H9 (cell line): ENCODE measurements around the gene TNFSF13B. TPM values are rescaled to one million over a fixed set of nuclear protein-coding genes. Genes with fewer than 3 reads are reported as not detected.

Experiments
- DNase-seq: peaks from one replicate; pipeline ENCODE4 v3.0.0-alpha.2; 2017
- H2AFZ ChIP-seq: one replicate; pipeline ENCODE4 v1.6.1; 2013; ENCODE audit warnings: mild to moderate bottlenecking, low read length, control low read depth, moderate library complexity
- H2AK5ac ChIP-seq: 2 replicates; pipeline ENCODE4 v1.6.1; 2013; ENCODE audit warnings: low read length, control low read depth, mixed read lengths; ENCODE audit not compliant: insufficient read length
- H2BK120ac ChIP-seq: one replicate; pipeline ENCODE4 v1.6.1; 2013; ENCODE audit warnings: low read depth, mild to moderate bottlenecking, low read length, control low read depth, inconsistent platforms; ENCODE audit not compliant: poor library complexity, severe bottlenecking
- H2BK12ac ChIP-seq: 2 replicates; pipeline ENCODE4 v1.6.1; 2013; ENCODE audit warnings: low read length, control low read depth, mixed read lengths, low read depth; ENCODE audit not compliant: insufficient read length
- H2BK15ac ChIP-seq: 2 replicates; pipeline ENCODE4 v1.6.1; 2013; ENCODE audit warnings: low read depth, low read length, control low read depth
- H2BK20ac ChIP-seq: one replicate; pipeline ENCODE4 v1.6.1; 2013; ENCODE audit warnings: low read depth, mild to moderate bottlenecking, low read length, control low read depth, inconsistent platforms; ENCODE audit not compliant: poor library complexity, severe bottlenecking
- H2BK5ac ChIP-seq: 2 replicates; pipeline ENCODE4 v1.6.1; 2013; ENCODE audit warnings: low read length, control low read depth, mixed read lengths; ENCODE audit not compliant: insufficient read length
- H3K14ac ChIP-seq: 2 replicates; pipeline ENCODE4 v1.6.1; 2013; ENCODE audit warnings: low read length, control low read depth; ENCODE audit not compliant: insufficient read depth
- H3K18ac ChIP-seq: 2 replicates; pipeline ENCODE4 v1.6.1; 2013; ENCODE audit warnings: low read depth, mild to moderate bottlenecking, mixed read lengths, low read length, control low read depth; ENCODE audit not compliant: insufficient read length
- H3K23ac ChIP-seq: 2 replicates; pipeline ENCODE4 v1.6.1; 2013; ENCODE audit warnings: low read length, control low read depth, mixed read lengths, low read depth; ENCODE audit not compliant: insufficient read length
- H3K23me2 ChIP-seq: 2 replicates; pipeline ENCODE4 v1.6.1; 2013; ENCODE audit warnings: low read depth, mild to moderate bottlenecking, mixed read lengths, low read length, control low read depth; ENCODE audit not compliant: insufficient read length, poor library complexity, severe bottlenecking
- H3K27ac ChIP-seq: 2 replicates; pipeline ENCODE4 v1.5.1; 2013; ENCODE audit warnings: low read length, control low read depth, mixed read lengths, low read depth; ENCODE audit not compliant: insufficient read length
- H3K27me3 ChIP-seq: 2 replicates; pipeline ENCODE4 v1.6.1; 2013; ENCODE audit warnings: low read length, control low read depth, inconsistent platforms; ENCODE audit not compliant: insufficient read depth
- H3K4ac ChIP-seq: 2 replicates; pipeline ENCODE4 v1.6.1; 2013; ENCODE audit warnings: low read depth, mild to moderate bottlenecking, control low read depth, inconsistent platforms, low read length, moderate library complexity
- H3K4me1 ChIP-seq: 2 replicates; pipeline ENCODE4 v1.6.1; 2013; ENCODE audit warnings: low read length, control low read depth, inconsistent platforms; ENCODE audit not compliant: insufficient read depth
- H3K4me2 ChIP-seq: 2 replicates; pipeline ENCODE4 v1.6.1; 2013; ENCODE audit warnings: low read length, control low read depth, mixed read lengths; ENCODE audit not compliant: insufficient read length, insufficient read depth
- H3K56ac ChIP-seq: 2 replicates; pipeline ENCODE4 v1.6.1; 2013; ENCODE audit warnings: low read depth, mild to moderate bottlenecking, mixed read lengths, low read length, control low read depth; ENCODE audit not compliant: insufficient read length
- H3K79me1 ChIP-seq: 2 replicates; pipeline ENCODE4 v1.6.1; 2013; ENCODE audit warnings: low read depth, mild to moderate bottlenecking, moderate library complexity, low read length, control low read depth, inconsistent platforms; ENCODE audit not compliant: insufficient read depth, poor library complexity, severe bottlenecking
- H3K79me2 ChIP-seq: 2 replicates; pipeline ENCODE4 v1.6.1; 2013; ENCODE audit warnings: low read length, control low read depth, inconsistent platforms; ENCODE audit not compliant: insufficient read depth
- H3K9ac ChIP-seq: 2 replicates; pipeline ENCODE4 v1.6.1; 2013; ENCODE audit warnings: low read length, control low read depth, mixed read lengths; ENCODE audit not compliant: insufficient read length; ENCODE audit errors: extremely low read depth
- H3K9me3 ChIP-seq: one replicate; pipeline ENCODE4 v1.6.1; 2013; ENCODE audit warnings: low read depth, low read length, inconsistent platforms; ENCODE audit not compliant: control insufficient read depth
- H3T11ph ChIP-seq: one replicate; pipeline ENCODE4 v1.6.1; 2013; ENCODE audit warnings: mild to moderate bottlenecking, low read length, control low read depth, inconsistent platforms
- H4K20me1 ChIP-seq: one replicate; pipeline ENCODE4 v1.6.1; 2013; ENCODE audit not compliant: control insufficient read depth, insufficient read length, insufficient read depth
- H4K5ac ChIP-seq: 2 replicates; pipeline ENCODE4 v1.6.1; 2013; ENCODE audit warnings: low read depth, mild to moderate bottlenecking, mixed read lengths, low read length, control low read depth; ENCODE audit not compliant: insufficient read length
- H4K8ac ChIP-seq: replicated peaks from 2 replicates; pipeline ENCODE4 v1.6.1; 2013; ENCODE audit warnings: low read length, control low read depth, mixed read lengths, low read depth; ENCODE audit not compliant: insufficient read length
- H4K91ac ChIP-seq: 2 replicates; pipeline ENCODE4 v1.6.1; 2013; ENCODE audit warnings: low read depth, mild to moderate bottlenecking, moderate library complexity, mixed read lengths, low read length, control low read depth; ENCODE audit not compliant: insufficient read length
- H3K27ac Mint-ChIP-seq, 3 experiments: 2 replicates in 2 of 3; 3 replicates in 1 of 3; pipeline ENCODE4 v1.8.0; 2020 to 2021; ENCODE audit warnings: mixed read lengths in 3 of 3, mild to moderate bottlenecking in 1 of 3, moderate library complexity in 1 of 3
- H3K27me3 Mint-ChIP-seq: 2 replicates; pipeline ENCODE4 v1.8.0; 2021; ENCODE audit warnings: low read depth, mild to moderate bottlenecking, moderate library complexity, mixed read lengths
- H3K36me3 Mint-ChIP-seq, 3 experiments: 2 replicates in 2 of 3; 3 replicates in 1 of 3; pipeline ENCODE4 v1.8.0; 2020 to 2021; ENCODE audit warnings: low read depth in 3 of 3, mixed read lengths in 3 of 3; ENCODE audit not compliant: insufficient read depth in 1 of 3
- H3K4me1 Mint-ChIP-seq, 2 experiments: 2 replicates each; pipeline ENCODE4 v1.8.0; 2020; ENCODE audit warnings: mixed read lengths in 2 of 2
- H3K4me3 Mint-ChIP-seq, 2 experiments: 2 replicates in 1 of 2; 3 replicates in 1 of 2; pipeline ENCODE4 v1.8.0; 2020 to 2021; ENCODE audit warnings: mild to moderate bottlenecking in 2 of 2, mixed read lengths in 2 of 2, moderate library complexity in 1 of 2
- H3K9me3 Mint-ChIP-seq, 2 experiments: 2 replicates in 1 of 2; 3 replicates in 1 of 2; pipeline ENCODE4 v1.8.0; 2020; ENCODE audit warnings: mild to moderate bottlenecking in 2 of 2, mixed read lengths in 2 of 2, moderate library complexity in 1 of 2
- whole genome bisulfite sequencing: extraction: QIAGEN DNeasy Blood & Tissue Kit; methylation state at CpG from one replicate; pipeline ENCODE4 v1.1.7; 2013; ENCODE audit warnings: missing lambda C conversion rate, low lambda C conversion rate, mixed read lengths; ENCODE audit not compliant: insufficient read length; ENCODE audit errors: extremely low coverage; 5-methylcytosine and 5-hydroxymethylcytosine counted together
- total RNA-seq: library from RNA; stranded (reverse); gene quantifications from 2 replicates; pipeline ENCODE4 v1.2.1, GENCODE V29; 2021
- TF ChIP-seq, protein P1 (sequence below): fragments of 200-600 bp; sonication (generic); conservative IDR thresholded peaks from 3 replicates; pipeline ENCODE4 v1.8.0; 2021; ENCODE audit warnings: antibody characterized with exemption, mild to moderate bottlenecking

TNFSF13B gene
- total RNA-seq, 1 experiment from 2014 or later: 0.31 TPM

GRCh38 chr13:108342369-108343289 lies 73.1 kb downstream of the TNFSF13B start:
- Histone ChIP-seq H2BK5ac (no peak overlapping the region), H4K8ac (no peak overlapping the region), H3K79me2 (no peaks in the 10 kb centered on the region), H3K27me3 (no peaks in the 10 kb centered on the region), H2BK120ac (no peak overlapping the region), H3K27ac (no peak overlapping the region), H4K20me1 (no peaks in the 10 kb centered on the region), H3K4me2 (no peak overlapping the region), H3T11ph (no peak overlapping the region), H3K23ac (no peak overlapping the region), H3K9me3 (no peaks in the 10 kb centered on the region), H3K14ac (no peak overlapping the region), H4K5ac (no peak overlapping the region), H3K4me1 (no peaks in the 10 kb centered on the region), H3K56ac (no peak overlapping the region), H3K9ac (no peak overlapping the region), H3K79me1 (no peaks in the 10 kb centered on the region), H2BK20ac (no peak overlapping the region), H3K18ac (no peak overlapping the region), H2AFZ (no peak overlapping the region), H2AK5ac (no peak overlapping the region), H4K91ac (no peak overlapping the region), H3K23me2 (no peaks in the 10 kb centered on the region), H3K4ac (no peak overlapping the region), H2BK12ac (no peak overlapping the region), H2BK15ac (no peak overlapping the region)
- H3K4me1 Mint-ChIP-seq: peaks cover 4% of the 10 kb centered on the region in 2 experiments; a peak in 3 of 4 replicates
- no peak for DNase-seq
- no peaks in the 10 kb centered on the region for H3K36me3 Mint-ChIP-seq
- TF ChIP-seq, protein P1, sequence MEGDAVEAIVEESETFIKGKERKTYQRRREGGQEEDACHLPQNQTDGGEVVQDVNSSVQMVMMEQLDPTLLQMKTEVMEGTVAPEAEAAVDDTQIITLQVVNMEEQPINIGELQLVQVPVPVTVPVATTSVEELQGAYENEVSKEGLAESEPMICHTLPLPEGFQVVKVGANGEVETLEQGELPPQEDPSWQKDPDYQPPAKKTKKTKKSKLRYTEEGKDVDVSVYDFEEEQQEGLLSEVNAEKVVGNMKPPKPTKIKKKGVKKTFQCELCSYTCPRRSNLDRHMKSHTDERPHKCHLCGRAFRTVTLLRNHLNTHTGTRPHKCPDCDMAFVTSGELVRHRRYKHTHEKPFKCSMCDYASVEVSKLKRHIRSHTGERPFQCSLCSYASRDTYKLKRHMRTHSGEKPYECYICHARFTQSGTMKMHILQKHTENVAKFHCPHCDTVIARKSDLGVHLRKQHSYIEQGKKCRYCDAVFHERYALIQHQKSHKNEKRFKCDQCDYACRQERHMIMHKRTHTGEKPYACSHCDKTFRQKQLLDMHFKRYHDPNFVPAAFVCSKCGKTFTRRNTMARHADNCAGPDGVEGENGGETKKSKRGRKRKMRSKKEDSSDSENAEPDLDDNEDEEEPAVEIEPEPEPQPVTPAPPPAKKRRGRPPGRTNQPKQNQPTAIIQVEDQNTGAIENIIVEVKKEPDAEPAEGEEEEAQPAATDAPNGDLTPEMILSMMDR: peak; percentile 78
- no peak overlapping the region for H3K4me3 Mint-ChIP-seq
- no CpG with 5 or more reads among the region's 7 CpGs for WGBS
- H3K27ac Mint-ChIP-seq: no peak overlapping the region
- no peaks in the 10 kb centered on the region for H3K9me3 Mint-ChIP-seq
- H3K27me3 Mint-ChIP-seq: no peaks in the 10 kb centered on the region
